ENCODE data around the gene FEM1C.
A peak's percentile ranks its signal among the peaks of the same experiment; 100 is the strongest.

FEM1C gene

DNA sequence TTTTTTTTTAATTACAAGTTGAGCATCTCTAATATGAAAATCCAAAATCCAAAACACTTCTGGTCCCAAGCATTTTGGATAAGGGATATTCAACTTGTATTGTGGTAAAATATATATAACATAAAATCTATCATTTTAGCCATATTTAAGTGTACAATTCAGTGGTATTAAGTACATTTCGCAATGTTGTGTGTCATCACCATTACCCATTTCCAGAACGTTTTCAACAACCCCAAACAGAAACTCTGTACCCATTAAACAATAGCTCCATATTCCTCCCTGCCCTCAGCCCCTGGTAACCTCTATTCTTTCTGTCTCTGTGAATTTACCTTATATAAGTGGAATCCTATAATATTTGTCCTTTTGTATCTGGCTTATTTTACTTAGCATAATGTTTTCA is 32.8 kb upstream of the FEM1C start:
- H3K9me3 ChIP-seq (ENCODE audit: insufficient read depth, low read length), result peaks cover 14% of the 10 kb centered on the region; the same call in 1 of the 2 replicates
- H3K9ac ChIP-seq (ENCODE audit: low read length), result no peak overlapping the region; the same call in 1 of the 2 replicates
- H3K36me3 ChIP-seq (replicated peaks; ENCODE audit: low read depth, low read length), result peaks cover 36% of the 10 kb centered on the region
- H3K4me3 ChIP-seq (ENCODE audit: low read length), result no peak overlapping the region; the same call in 1 of the 2 replicates
- H3K4me1 ChIP-seq (ENCODE audit: low read length), result peaks cover 83% of the 10 kb centered on the region
- H3K27ac ChIP-seq (ENCODE audit: low read length), result peak overlapping the region; percentile 98
- no peak overlapping the region for H2AFZ ChIP-seq (ENCODE audit: low read depth, low read length)
- no peaks in the 10 kb centered on the region for H4K20me1 ChIP-seq (ENCODE audit: insufficient read depth, low read length)
- H3K79me2 ChIP-seq (ENCODE audit: low read length), result no peaks in the 10 kb centered on the region; the same call in 1 of the 2 replicates
- TF ChIP-seq EZH2phosphoT487 (IDR thresholded peaks at IDR 0.05; ENCODE audit: low read depth), result no peak
- TF ChIP-seq, protein P1, sequence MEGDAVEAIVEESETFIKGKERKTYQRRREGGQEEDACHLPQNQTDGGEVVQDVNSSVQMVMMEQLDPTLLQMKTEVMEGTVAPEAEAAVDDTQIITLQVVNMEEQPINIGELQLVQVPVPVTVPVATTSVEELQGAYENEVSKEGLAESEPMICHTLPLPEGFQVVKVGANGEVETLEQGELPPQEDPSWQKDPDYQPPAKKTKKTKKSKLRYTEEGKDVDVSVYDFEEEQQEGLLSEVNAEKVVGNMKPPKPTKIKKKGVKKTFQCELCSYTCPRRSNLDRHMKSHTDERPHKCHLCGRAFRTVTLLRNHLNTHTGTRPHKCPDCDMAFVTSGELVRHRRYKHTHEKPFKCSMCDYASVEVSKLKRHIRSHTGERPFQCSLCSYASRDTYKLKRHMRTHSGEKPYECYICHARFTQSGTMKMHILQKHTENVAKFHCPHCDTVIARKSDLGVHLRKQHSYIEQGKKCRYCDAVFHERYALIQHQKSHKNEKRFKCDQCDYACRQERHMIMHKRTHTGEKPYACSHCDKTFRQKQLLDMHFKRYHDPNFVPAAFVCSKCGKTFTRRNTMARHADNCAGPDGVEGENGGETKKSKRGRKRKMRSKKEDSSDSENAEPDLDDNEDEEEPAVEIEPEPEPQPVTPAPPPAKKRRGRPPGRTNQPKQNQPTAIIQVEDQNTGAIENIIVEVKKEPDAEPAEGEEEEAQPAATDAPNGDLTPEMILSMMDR (IDR thresholded peaks at IDR 0.05; ENCODE audit: low read depth, low read length), result no peak
- H3K4me2 ChIP-seq (ENCODE audit: low read length), result no peak overlapping the region
- H3K27me3 ChIP-seq (ENCODE audit: low read depth, low read length), result no peaks in the 10 kb centered on the region

DNA sequence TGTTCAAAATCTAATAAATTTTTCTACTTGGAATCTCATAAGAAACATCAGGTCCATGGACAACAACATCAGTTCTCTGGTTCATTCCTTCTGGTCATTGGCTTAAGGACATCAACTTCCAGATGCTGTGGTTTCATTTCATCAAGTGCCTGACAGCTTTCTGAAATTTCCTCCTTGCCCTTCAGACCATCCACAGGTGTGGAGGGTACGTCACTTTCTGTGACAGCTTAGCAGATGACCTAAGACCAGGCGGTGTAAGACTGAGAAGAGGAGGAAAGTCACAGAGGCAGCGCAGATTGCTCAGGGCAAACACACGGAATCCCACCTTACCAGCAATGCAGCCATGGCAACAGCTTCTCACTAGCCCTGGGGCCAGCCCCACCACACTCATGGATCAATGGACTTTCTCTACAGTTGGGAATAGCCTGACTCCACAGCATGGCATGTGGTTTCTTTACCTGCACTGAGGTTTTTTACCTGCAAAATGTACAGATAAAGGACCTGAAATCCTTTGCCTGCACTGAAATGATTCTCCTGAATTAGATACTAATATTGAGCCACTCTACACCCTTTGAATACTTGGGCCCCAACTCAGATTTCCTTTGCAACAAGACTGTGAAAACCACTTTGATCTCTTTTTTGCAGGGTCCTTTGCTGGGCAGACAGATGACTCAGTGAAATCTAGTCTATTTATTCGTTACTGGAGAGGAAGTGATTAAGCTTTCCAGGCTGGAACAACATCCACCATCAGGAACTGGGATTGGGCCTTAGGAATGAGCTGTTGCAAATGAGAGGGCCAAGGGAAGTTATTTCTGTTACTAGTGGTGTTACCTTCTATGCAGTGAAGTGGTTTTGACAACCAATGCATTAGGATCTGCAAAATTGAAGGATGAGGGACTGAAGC is 30.8 kb upstream of the FEM1C start:
- no peaks in the 10 kb centered on the region for H3K27me3 ChIP-seq (ENCODE audit: low read depth, low read length)
- no peak overlapping the region for H2AFZ ChIP-seq (ENCODE audit: low read depth, low read length)
- peaks cover 75% of the 10 kb centered on the region for H3K4me1 ChIP-seq (ENCODE audit: low read length)
- H4K20me1 ChIP-seq (ENCODE audit: insufficient read depth, low read length), result no peaks in the 10 kb centered on the region
- peak overlapping the region; percentile 90 for H3K27ac ChIP-seq (ENCODE audit: low read length)
- TF ChIP-seq, protein P1 (IDR thresholded peaks at IDR 0.05; ENCODE audit: low read depth, low read length), result no peak
- TF ChIP-seq EZH2phosphoT487 (IDR thresholded peaks at IDR 0.05; ENCODE audit: low read depth), result no peak
- no peak overlapping the region for H3K9ac ChIP-seq (ENCODE audit: low read length)
- H3K79me2 ChIP-seq (ENCODE audit: low read length), result no peaks in the 10 kb centered on the region
- H3K4me2 ChIP-seq (ENCODE audit: low read length), result peak overlapping the region; percentile 19; the same call in 1 of the 2 replicates
- peaks cover 22% of the 10 kb centered on the region for H3K36me3 ChIP-seq (replicated peaks; ENCODE audit: low read depth, low read length)
- peaks cover 8% of the 10 kb centered on the region; the same call in 1 of the 2 replicates for H3K9me3 ChIP-seq (ENCODE audit: insufficient read depth, low read length)
- H3K4me3 ChIP-seq (ENCODE audit: low read length), result no peak overlapping the region

DNA sequence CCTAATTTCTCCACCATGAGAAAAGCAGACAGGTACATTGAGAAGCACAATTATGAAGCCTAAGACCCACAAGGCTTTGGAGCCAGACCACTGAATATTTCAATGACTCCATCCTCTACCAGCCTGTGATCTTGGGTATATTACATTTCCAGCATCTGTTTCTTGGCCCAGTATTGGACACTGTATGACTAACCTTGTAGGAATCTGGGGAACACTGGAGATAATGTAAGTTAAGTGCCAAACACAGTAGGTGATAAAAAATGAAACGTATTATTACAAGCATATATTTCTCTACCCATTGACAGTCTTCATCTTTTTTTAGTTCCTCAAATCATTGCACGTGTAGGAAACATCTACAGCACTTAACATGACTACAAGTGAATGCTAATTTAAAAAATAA is 28.6 kb upstream of the FEM1C start:
- Histone ChIP-seq H4K20me1 (ENCODE audit: insufficient read depth, low read length) (no peaks in the 10 kb centered on the region), H2AFZ (ENCODE audit: low read depth, low read length) (no peak overlapping the region), H3K9me3 (ENCODE audit: insufficient read depth, low read length) (peaks cover 8% of the 10 kb centered on the region; the same call in 1 of the 2 replicates), H3K27me3 (ENCODE audit: low read depth, low read length) (no peaks in the 10 kb centered on the region), H3K27ac (ENCODE audit: low read length) (no peak overlapping the region), H3K4me1 (ENCODE audit: low read length) (peaks cover 56% of the 10 kb centered on the region), H3K36me3 (replicated peaks; ENCODE audit: low read depth, low read length) (peaks cover 21% of the 10 kb centered on the region), H3K4me3 (ENCODE audit: low read length) (no peak overlapping the region), H3K4me2 (ENCODE audit: low read length) (no peak overlapping the region), H3K79me2 (ENCODE audit: low read length) (no peaks in the 10 kb centered on the region), H3K9ac (ENCODE audit: low read length) (no peak overlapping the region)
- no peak for TF ChIP-seq EZH2phosphoT487 (IDR thresholded peaks at IDR 0.05; ENCODE audit: low read depth)
- TF ChIP-seq, protein P1 (IDR thresholded peaks at IDR 0.05; ENCODE audit: low read depth, low read length), result no peak

DNA sequence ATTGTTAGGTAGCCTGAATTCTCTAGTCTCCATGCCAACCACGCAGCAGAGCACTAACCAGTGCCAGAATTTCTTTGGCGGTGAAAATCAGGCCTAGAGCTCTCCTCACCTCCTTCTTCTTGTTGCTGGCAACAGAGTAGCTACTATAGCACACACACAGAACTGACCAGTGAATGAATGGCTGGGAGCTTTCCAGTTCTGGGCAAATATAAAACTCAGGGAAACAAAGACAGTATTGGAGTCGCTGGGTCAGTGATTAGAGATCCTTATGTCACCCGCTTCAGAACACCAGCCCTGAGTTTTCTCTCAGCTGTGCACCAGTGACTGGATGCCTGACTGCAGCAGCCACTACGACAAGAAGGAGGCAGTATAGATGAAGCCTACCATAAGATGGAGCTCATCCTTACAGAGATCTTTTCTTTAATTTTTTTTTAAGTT is 26.9 kb upstream of the FEM1C start:
- H3K79me2 ChIP-seq (ENCODE audit: low read length), result no peaks in the 10 kb centered on the region
- peaks cover 12% of the 10 kb centered on the region for H3K36me3 ChIP-seq (replicated peaks; ENCODE audit: low read depth, low read length)
- no peak overlapping the region for H2AFZ ChIP-seq (ENCODE audit: low read depth, low read length)
- no peak overlapping the region for H3K4me3 ChIP-seq (ENCODE audit: low read length)
- TF ChIP-seq, protein P1 (IDR thresholded peaks at IDR 0.05; ENCODE audit: low read depth, low read length), result no peak; the same call in 1 of the 2 replicates
- no peak for TF ChIP-seq EZH2phosphoT487 (IDR thresholded peaks at IDR 0.05; ENCODE audit: low read depth)
- no peaks in the 10 kb centered on the region for H3K27me3 ChIP-seq (ENCODE audit: low read depth, low read length)
- H4K20me1 ChIP-seq (ENCODE audit: insufficient read depth, low read length), result no peaks in the 10 kb centered on the region
- H3K4me1 ChIP-seq (ENCODE audit: low read length), result peaks cover 40% of the 10 kb centered on the region
- peaks cover 2% of the 10 kb centered on the region; the same call in 1 of the 2 replicates for H3K9me3 ChIP-seq (ENCODE audit: insufficient read depth, low read length)
- H3K27ac ChIP-seq (ENCODE audit: low read length), result no peak overlapping the region
- H3K4me2 ChIP-seq (ENCODE audit: low read length), result no peak overlapping the region
- no peak overlapping the region for H3K9ac ChIP-seq (ENCODE audit: low read length)

All from OCI-LY3 (cell line).